Peyer's patch (tissue), 4 donors: ENCODE measurements around the gene INTS1. TPM values are rescaled to one million over a fixed set of nuclear protein-coding genes. Genes with fewer than 3 reads are reported as not detected.

ENCODE experiments used
- DNase-seq, 3 donors: peaks; one replicate each; pipeline ENCODE4 v3.0.0-alpha.2; 2017 to 2019
- H3K27ac ChIP-seq, 4 donors: fragments of 200-600 bp; sonication (generic); one replicate each; pipeline ENCODE4 v1.5.1; 2016 to 2019
- H3K27me3 ChIP-seq, 2 donors: fragments of 200-600 bp; sonication (generic); one replicate each; pipeline ENCODE4 v1.5.1; 2019
- H3K36me3 ChIP-seq, 3 donors: fragments of 200-600 bp; sonication (generic); one replicate each; pipeline ENCODE4 v1.5.1; 2016 to 2019
- H3K4me1 ChIP-seq, 4 donors: fragments of 200-600 bp; sonication (generic); one replicate each; pipeline ENCODE4 v1.5.1; 2016 to 2019
- H3K4me3 ChIP-seq, 4 donors: fragments of 200-600 bp; sonication (generic); 1 replicate in 3 of 4; 2 replicates in 1 of 4; pipeline ENCODE4 v1.5.1; 2016 to 2019; ENCODE audit warnings: mild to moderate bottlenecking in 1 of 4
- H3K9me3 ChIP-seq, 4 donors: fragments of 200-600 bp; sonication (generic); one replicate each; pipeline ENCODE4 v1.5.1; 2016 to 2019; ENCODE audit warnings: mild to moderate bottlenecking in 1 of 4
- CTCF ChIP-seq, 6 experiments: fragments of 450-650 bp in 4 of 6; fragments of 200-600 bp in 2 of 6; sonication (generic) in 1 of 6; IDR thresholded peaks; one replicate each; pipeline ENCODE4 v1.5.1; 2017 to 2019; ENCODE audit warnings: antibody characterized with exemption in 6 of 6, mild to moderate bottlenecking in 3 of 6, moderate library complexity in 1 of 6
- POLR2A ChIP-seq, 2 donors: fragments of 450-650 bp; IDR thresholded peaks; one replicate each; pipeline ENCODE4 v1.5.1; 2017; ENCODE audit warnings: antibody characterized with exemption in 2 of 2, mild to moderate bottlenecking in 2 of 2, moderate library complexity in 2 of 2
- total RNA-seq, 4 donors: library from RNA; depleted of rRNA; stranded (reverse); fragments of >200 nt; gene quantifications; one replicate each; pipeline ENCODE4 v1.1.0, GENCODE V29; 2016

The INTS1 gene
- total RNA-seq, 4 donors from 2014 or later, result 84.4 to 192 (median 108) TPM

GRCh38 chr7:1549357-1550004 lies 45.3 kb upstream of the INTS1 start:
- no peaks in the 10 kb centered on the region for H3K27me3 ChIP-seq
- no peak for DNase-seq
- no peak overlapping the region for H3K4me3 ChIP-seq
- H3K4me1 ChIP-seq, result peaks cover 0 to 5% (median 0%) of the 10 kb centered on the region in 4 donors
- H3K27ac ChIP-seq, result no peak overlapping the region
- H3K36me3 ChIP-seq, result peaks cover 0 to 41% (median 0%) of the 10 kb centered on the region in 3 donors
- H3K9me3 ChIP-seq, result no peaks in the 10 kb centered on the region
- no peak for TF ChIP-seq CTCF (IDR thresholded peaks at IDR 0.05)
- TF ChIP-seq POLR2A (IDR thresholded peaks at IDR 0.05), result no peak

- H3K9me3 ChIP-seq, result no peaks in the 10 kb centered on the region
- H3K27ac ChIP-seq, result no peak overlapping the region
- H3K36me3 ChIP-seq, result peaks cover 0 to 41% (median 0%) of the 10 kb centered on the region in 3 donors
- peaks cover 0 to 5% (median 0%) of the 10 kb centered on the region in 4 donors for H3K4me1 ChIP-seq
- no peak overlapping the region for H3K4me3 ChIP-seq
- DNase-seq, result no peak
- no peaks in the 10 kb centered on the region for H3K27me3 ChIP-seq
- no peak for TF ChIP-seq CTCF (IDR thresholded peaks at IDR 0.05)
- TF ChIP-seq POLR2A (IDR thresholded peaks at IDR 0.05), result no peak
Measured at GRCh38 chr7:1548944-1549343, 44.8 kb upstream of the INTS1 start.

- Histone ChIP-seq H3K27ac (no peak overlapping the region), H3K9me3 (no peaks in the 10 kb centered on the region), H3K27me3 (no peaks in the 10 kb centered on the region), H3K36me3 (peaks cover 0 to 43% (median 0%) of the 10 kb centered on the region in 3 donors), H3K4me3 (no peak overlapping the region), H3K4me1 (peaks cover 0 to 5% (median 0%) of the 10 kb centered on the region in 4 donors)
- no peak for DNase-seq
- no peak for TF ChIP-seq POLR2A (IDR thresholded peaks at IDR 0.05)
- no peak for TF ChIP-seq CTCF (IDR thresholded peaks at IDR 0.05)
Measured at GRCh38 chr7:1548438-1548831, 44.2 kb upstream of the INTS1 start.

- Histone ChIP-seq H3K9me3 (no peaks in the 10 kb centered on the region), H3K4me3 (no peak overlapping the region), H3K27ac (no peak overlapping the region), H3K27me3 (no peaks in the 10 kb centered on the region), H3K36me3 (peaks cover 0 to 48% (median 0%) of the 10 kb centered on the region in 3 donors), H3K4me1 (peaks cover 0 to 5% (median 0%) of the 10 kb centered on the region in 4 donors)
- TF ChIP-seq POLR2A (IDR thresholded peaks at IDR 0.05) (no peak), CTCF (IDR thresholded peaks at IDR 0.05) (no peak)
- no peak for DNase-seq
Measured at GRCh38 chr7:1547777-1548437, 43.7 kb upstream of the INTS1 start.

GRCh38 chr7:1546909-1547776 lies 43.0 kb upstream of the INTS1 start:
- Histone ChIP-seq H3K27ac (no peak overlapping the region), H3K27me3 (no peaks in the 10 kb centered on the region), H3K9me3 (no peaks in the 10 kb centered on the region), H3K4me1 (peaks cover 0 to 5% (median 0%) of the 10 kb centered on the region in 4 donors), H3K4me3 (no peak overlapping the region), H3K36me3 (peaks cover 0 to 55% (median 0%) of the 10 kb centered on the region in 3 donors)
- TF ChIP-seq CTCF (IDR thresholded peaks at IDR 0.05) (no peak), POLR2A (IDR thresholded peaks at IDR 0.05) (no peak)
- no peak for DNase-seq
